ENCODE results near the gene FKBP1A. TPM values are rescaled to one million over a fixed set of nuclear protein-coding genes. Genes with fewer than 3 reads are reported as not detected.

Gene FKBP1A
- total and polyA plus RNA-seq, 9 donors = 64.7 to 697 (median 154) TPM

DNA sequence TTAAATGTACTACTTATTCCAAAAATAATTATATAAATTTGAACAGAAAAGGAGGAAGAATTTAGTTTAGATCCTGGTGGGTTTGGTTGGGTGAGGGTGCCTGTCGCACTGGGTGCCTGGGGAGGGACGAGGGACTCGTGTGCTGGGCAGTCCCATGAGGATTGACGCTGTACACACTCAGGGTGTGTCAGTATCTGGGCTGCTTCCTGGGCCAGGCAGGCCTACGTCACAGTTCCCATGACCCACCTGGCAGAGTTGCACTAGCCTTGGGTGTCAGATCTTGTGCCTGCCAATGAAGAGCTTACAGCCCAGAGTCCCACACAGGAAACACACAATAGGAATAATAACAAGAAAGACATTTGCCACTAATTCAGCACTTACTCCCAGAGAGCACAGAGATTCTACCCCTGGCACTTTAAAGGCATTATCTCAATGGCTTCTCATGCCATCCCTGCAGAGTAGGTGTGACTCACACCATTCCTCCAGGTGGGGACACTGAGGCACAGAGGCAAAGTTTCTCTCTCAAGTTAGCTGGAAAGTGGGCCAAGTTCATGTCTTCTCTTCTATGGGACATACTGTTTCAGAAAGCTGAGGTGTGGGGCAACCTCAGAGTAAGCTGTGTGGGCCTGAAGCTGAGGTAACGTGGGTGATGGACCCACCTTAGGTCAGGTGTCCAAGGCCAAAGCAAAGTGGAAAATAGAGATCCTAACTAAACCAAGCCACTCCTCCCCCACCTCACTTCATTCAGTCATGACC, 62.6 kb downstream of the FKBP1A start:
- Histone ChIP-seq H3K36me3 (no peaks in the 10 kb centered on the region), H3K9me3 (no peaks in the 10 kb centered on the region), H3K27ac (peak overlapping the region in 1 of 2 donors; percentile 30), H3K27me3 (no peaks in the 10 kb centered on the region), H3K4me1 (ENCODE audit: insufficient read depth) (peaks cover 23% of the 10 kb centered on the region), H3K4me3 (no peak overlapping the region)
- WGBS, 3 donors = 75 to 84% (median 81%) methylated on average over 6 of the region's 6 CpGs
- TF ChIP-seq POLR2A (IDR thresholded peaks at IDR 0.05) (no peak), EP300 (IDR thresholded peaks at IDR 0.05) (no peak)
- TF ChIP-seq, protein P1, sequence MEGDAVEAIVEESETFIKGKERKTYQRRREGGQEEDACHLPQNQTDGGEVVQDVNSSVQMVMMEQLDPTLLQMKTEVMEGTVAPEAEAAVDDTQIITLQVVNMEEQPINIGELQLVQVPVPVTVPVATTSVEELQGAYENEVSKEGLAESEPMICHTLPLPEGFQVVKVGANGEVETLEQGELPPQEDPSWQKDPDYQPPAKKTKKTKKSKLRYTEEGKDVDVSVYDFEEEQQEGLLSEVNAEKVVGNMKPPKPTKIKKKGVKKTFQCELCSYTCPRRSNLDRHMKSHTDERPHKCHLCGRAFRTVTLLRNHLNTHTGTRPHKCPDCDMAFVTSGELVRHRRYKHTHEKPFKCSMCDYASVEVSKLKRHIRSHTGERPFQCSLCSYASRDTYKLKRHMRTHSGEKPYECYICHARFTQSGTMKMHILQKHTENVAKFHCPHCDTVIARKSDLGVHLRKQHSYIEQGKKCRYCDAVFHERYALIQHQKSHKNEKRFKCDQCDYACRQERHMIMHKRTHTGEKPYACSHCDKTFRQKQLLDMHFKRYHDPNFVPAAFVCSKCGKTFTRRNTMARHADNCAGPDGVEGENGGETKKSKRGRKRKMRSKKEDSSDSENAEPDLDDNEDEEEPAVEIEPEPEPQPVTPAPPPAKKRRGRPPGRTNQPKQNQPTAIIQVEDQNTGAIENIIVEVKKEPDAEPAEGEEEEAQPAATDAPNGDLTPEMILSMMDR (IDR thresholded peaks at IDR 0.05) = no peak
- DNase-seq = peak in 2 of 5 donors; percentile 38 to 65
- intact Hi-C loops (cut with DNase I) = loop anchor here in 1 of 4 donors (10.0 kb wide), 1 partner anchor 65 kb away; the partner anchor contains the start of gene FKBP1A

DNA sequence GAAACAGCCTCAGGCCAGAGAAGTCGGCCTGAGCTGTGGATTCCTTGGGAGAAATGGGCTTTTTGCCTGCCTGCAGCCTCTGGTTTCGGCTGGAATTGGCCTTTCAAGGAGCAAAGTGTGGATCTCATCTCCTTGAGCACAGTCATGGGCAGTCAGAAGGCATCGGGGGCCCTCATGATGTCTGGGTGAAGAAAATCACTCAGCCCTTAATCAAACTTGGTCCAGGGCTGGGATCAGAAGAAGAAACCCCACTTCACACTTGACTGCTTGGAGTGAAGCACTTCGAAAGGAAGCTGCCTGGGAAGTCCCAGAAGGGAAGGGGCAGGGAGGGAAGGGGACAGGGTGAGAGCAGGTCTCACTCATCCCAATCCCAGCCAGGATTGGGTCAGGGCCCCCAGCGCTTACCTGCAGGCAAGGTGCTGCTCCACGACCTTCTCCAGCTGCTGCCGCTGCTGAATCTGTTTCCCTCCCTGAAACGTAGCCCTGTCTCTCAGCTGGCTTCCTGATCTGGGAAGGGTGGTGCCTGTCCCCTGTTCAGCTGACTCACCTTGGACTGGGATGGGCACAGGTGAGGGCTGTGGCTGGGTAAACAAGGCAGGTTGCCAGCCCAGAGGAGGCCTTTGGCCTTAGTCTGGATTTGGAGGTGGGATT, 64.0 kb downstream of the FKBP1A start, which contains the start of gene SDCBP2:
Gene SDCBP2, minus strand, starts transcription at position 460 of the 651 bp plus-strand sequence. CDS start 8,723 bp downstream, outside the sequence.
- 81 to 91% (median 85%) methylated on average over 8 of the region's 8 CpGs for WGBS, 3 donors

DNA sequence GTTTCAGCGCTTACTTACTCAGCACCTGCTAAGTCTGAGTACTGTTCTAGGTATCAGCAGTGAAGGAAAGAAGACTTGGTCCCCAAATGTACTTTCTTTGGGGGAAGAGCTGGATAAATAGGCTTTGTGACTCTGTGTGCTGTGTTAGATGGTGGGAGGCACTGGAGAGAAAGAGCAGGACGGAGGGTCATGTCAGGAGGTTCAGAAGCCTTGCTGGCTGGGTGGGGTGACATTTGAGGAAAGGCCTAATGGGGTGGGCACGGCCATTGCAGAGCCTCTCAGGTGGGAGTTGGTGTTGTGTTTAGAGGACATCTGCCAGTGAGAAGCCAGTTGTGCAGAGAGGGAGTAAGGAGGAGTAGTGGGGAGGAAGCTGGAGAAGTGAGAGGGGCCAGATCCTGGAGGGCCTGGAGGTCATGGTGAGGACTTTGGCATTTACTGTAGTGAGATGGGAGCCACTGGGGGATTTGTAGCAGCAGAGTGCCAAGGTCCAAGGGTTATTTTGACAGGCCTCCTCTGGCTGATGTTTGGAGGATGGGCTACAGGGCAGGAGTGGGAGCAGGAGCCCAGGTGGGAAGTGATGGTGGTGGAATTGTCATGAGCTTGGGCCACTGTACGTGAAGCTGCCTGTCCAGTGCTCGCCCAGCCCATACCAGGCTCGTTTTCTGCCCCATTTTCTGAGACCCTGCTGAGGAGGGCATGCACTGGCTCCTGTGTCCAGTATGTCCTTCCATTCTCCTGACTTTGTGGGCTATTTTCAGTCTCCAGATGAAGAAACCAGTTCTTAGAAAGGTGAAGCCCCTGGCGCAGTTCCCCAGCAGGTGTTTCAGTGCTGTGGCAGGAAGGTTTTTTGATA, 64.8 kb downstream of the FKBP1A start:
- 70 to 76% (median 75%) methylated on average over 7 of the region's 7 CpGs for WGBS, 3 donors
- peak in 1 of 5 donors; percentile 29 for DNase-seq
- no peak overlapping the region for H3K4me3 ChIP-seq
- H3K27ac ChIP-seq = peak overlapping the region; percentile 80 to 97
- TF ChIP-seq EP300 (IDR thresholded peaks at IDR 0.05) (no peak), POLR2A (IDR thresholded peaks at IDR 0.05) (no peak)
- TF ChIP-seq, protein P1 (IDR thresholded peaks at IDR 0.05) = no peak
- intact Hi-C loops (cut with DNase I) = loop anchor here in 2 of 4 donors (5.0 to 10.0 kb wide), 2 partner anchors 64 to 777 kb away; partner anchors contain the start of genes FKBP1A (in 2 of the 2) and STK35 (in 1 of the 2)
- H3K9me3 ChIP-seq = no peaks in the 10 kb centered on the region
- H3K27me3 ChIP-seq = no peaks in the 10 kb centered on the region
- H3K36me3 ChIP-seq = no peaks in the 10 kb centered on the region
- peaks cover 26% of the 10 kb centered on the region for H3K4me1 ChIP-seq (ENCODE audit: insufficient read depth)

More for the DNA sequence above, 64.0 kb downstream of the FKBP1A start, which contains the start of gene SDCBP2:
- intact Hi-C loops (cut with DNase I) = loop anchor here in 2 of 4 donors (5.0 to 10.0 kb wide), 2 partner anchors 63 to 776 kb away; partner anchors contain the start of genes FKBP1A (in 2 of the 2) and STK35 (in 1 of the 2)
- Histone ChIP-seq H3K27me3 (no peaks in the 10 kb centered on the region), H3K9me3 (no peaks in the 10 kb centered on the region), H3K36me3 (no peaks in the 10 kb centered on the region), H3K27ac (peak within 1 kb of the TSS; percentile 80 to 97), H3K4me1 (ENCODE audit: insufficient read depth) (peaks cover 26% of the 10 kb centered on the region), H3K4me3 (no peak within 1 kb of the TSS)
- peak in 1 of 5 donors; percentile 26 for DNase-seq
- TF ChIP-seq EP300 (IDR thresholded peaks at IDR 0.05) = no peak
- no peak for TF ChIP-seq POLR2A (IDR thresholded peaks at IDR 0.05)
- TF ChIP-seq, protein P1 (IDR thresholded peaks at IDR 0.05) = no peak
